Retina (tissue), 1 donor: ENCODE results near the gene ADAMTSL4.

ENCODE experiments used
- DNase-seq: peaks from one replicate; pipeline ENCODE4 v3.0.0-alpha.2; 2016

Gene ADAMTSL4

GRCh38 chr1:150548632-150549495 lies at the start of gene ADAMTSL4:
Gene ADAMTSL4, plus strand, starts transcription at chr1:150549408. Its CDS starts 2,881 bp downstream, at chr1:150552289.
- DNase-seq, result peak; percentile 90

- no peak for DNase-seq
Observed at GRCh38 chr1:150505431-150505830, 43.8 kb upstream of the ADAMTSL4 start.

- no peak for DNase-seq
Observed at GRCh38 chr1:150507912-150508864, 41.0 kb upstream of the ADAMTSL4 start, which contains the start of gene ECM1. Gene ECM1, plus strand, starts transcription at chr1:150508109. Its CDS starts 101 bp downstream, at chr1:150508210.

DNA sequence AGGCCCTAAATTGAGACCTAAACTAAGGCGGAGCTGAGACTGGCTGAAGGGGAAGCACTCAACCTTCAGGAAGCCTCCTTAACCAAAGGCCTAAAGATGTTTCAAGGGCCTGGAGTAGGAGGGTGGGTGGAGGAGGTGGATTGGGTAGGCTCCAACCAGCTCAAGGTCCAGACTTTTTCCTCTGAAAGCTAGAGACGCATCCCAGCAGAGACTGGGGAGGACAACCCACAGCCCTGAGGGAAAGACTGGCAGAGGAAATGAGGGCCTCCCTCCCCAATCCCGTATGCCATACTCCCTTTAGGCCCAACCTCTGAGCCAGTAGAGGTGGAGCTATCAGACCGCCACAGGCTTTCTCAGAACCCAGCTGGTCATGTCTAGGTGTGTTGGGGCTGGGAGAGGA lies 40.2 kb upstream of the ADAMTSL4 start:
- no peak for DNase-seq

DNA sequence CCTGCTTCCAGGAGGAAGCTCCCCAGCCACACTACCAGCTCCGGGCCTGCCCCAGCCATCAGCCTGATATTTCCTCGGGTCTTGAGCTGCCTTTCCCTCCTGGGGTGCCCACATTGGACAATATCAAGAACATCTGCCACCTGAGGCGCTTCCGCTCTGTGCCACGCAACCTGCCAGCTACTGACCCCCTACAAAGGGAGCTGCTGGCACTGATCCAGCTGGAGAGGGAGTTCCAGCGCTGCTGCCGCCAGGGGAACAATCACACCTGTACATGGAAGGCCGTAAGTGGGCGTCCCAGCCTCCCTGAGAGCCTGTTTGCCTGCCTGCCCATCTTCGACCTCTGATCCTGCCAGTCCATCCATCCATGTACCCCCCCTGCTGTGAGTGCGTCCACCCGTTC lies 37.7 kb upstream of the ADAMTSL4 start:
- DNase-seq, result no peak

GRCh38 chr1:150511985-150512660 lies 37.1 kb upstream of the ADAMTSL4 start:
- no peak for DNase-seq

DNA sequence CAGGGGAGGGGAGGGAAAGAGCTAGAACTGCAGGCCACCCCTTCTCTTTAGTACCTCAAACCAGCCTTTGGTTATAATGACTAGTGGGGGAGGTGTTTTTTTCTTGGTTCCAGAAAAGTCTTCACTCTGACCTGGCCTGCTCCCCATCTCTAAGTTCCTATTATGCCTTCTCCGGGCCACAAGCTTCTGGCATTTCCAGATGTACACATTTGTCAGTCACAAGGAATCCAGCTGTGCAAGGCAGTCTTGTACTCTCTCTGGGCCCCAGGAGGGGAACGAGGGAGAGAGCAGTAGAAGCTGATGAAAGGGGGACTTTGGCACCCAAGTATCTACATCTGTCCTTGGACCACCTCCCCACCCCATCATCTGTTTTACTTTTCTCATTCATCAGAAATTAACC lies 36.4 kb upstream of the ADAMTSL4 start:
- DNase-seq, result no peak

GRCh38 chr1:150513351-150513791 lies 35.8 kb upstream of the ADAMTSL4 start:
- no peak for DNase-seq

- DNase-seq, result no peak
Observed at GRCh38 chr1:150514260-150514659, 34.9 kb upstream of the ADAMTSL4 start.

GRCh38 chr1:150514913-150515327 lies 34.3 kb upstream of the ADAMTSL4 start:
- DNase-seq, result no peak

DNA sequence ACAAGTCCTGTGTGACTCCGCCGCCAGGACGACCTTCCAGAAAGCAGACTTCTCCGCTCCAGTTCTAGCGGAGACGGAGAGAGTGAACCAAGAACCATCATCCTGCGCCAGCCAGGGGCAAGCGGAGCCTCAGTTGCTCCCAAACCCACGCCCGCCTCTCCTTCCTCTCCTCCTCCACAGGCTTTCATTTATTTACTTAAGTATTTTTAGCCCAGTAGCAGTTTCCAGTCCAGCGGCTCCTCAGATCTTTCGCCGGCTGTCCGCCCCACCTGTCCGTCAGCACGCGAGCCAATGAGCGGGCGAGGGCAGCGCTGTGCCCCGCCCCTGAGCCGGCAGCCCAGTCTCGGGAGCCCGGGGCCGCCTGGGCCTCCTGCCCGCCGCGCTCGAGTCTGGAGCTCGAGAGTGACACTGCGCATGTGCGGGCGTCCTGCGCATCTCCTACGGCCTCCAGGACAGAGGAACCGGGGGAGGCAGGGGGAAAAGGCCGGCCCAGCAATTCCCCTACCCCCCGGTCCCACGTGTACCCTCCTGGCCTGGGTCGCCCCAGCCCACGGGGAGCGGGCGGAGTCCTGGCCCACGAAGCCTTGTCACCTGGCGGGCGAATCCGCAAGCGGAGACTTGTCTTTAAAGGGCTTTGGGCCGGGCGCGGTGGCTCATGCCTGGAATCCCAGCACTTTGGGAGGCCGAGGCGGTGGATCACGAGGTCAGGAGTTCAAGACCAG lies 33.7 kb upstream of the ADAMTSL4 start, which contains the start of gene FALEC:
Gene FALEC, plus strand, starts transcription at position 425 of the 722 bp plus-strand sequence.
- peak; percentile 98 for DNase-seq

- DNase-seq, result peak; percentile 65
Observed at GRCh38 chr1:150516050-150516591, 33.1 kb upstream of the ADAMTSL4 start.

GRCh38 chr1:150516616-150517015 lies 32.6 kb upstream of the ADAMTSL4 start:
- no peak for DNase-seq

DNA sequence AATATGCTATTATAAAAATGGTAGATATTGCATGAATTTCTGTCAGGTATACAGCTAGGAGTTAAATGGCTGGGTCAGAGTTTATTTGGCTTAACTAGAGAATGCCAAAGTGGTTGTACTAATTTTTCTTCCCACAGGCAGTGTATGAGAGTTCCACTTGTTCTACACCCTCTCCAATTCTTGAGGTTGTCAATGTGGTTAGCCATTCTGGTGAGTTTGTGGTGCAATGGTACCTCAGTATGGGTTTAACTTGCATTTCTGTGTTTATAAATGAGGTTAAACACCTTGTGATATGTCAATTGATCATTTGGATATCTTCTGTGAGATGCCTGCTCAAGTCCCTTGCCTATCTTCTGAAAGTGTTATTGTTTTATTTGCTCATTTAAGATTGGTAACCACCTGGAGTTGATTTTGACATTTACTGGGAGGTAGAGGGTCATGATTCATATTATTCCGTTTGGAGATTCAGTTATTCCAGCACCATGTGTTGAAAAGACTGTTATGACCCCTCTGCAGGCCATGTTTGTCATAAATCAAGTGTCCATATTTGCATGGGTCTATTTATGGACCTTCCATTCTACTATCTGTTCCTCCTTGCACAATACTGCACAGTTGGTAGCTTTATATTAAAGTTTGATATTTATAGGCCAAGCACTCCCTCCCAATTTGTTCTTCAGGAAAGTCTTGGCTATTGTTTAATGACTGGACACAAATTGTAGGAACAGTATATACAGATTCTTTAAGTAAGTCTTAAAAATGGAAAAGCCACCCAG lies 27.8 kb upstream of the ADAMTSL4 start:
- DNase-seq, result no peak

- no peak for DNase-seq
Observed at GRCh38 chr1:150525348-150525747, 23.9 kb upstream of the ADAMTSL4 start.

DNA sequence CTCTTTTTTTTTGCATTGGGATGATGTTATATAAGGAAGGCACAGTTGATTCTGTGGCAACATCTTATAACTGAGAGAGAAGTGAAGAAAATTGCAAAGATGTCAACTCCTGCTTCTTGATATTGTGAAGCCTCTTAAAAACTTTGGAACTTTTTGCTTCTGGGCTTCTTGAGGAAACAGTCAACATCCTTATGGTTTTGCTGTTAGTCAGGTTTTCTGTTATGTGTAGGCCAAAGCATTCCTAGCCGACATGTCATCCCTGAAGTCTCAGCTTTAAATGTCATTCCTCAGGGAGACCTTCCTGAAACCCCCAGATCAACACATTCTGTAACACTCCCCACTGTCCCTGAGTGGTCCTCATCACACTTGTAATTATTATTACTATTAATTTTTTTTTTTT lies 21.0 kb upstream of the ADAMTSL4 start:
- DNase-seq, result no peak

DNA sequence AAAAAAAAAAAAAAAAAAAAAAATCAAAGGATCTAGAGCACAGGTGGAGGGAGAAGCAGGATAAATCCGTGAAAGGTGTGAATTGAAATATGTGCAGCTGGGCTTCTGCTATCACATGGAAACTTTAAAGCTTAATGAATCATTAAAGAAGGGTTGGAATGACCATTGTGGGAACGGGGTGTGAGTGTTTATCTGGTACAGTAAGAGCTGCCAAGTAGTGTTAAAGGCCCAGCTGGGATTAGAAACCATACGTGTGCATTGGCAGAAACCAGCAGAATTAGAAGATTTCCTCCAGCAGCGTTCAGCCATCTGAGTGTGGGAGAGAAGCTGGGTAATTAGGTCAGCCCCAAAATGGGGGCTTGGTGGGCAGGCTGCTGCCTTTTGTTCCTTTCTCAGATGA lies 20.2 kb upstream of the ADAMTSL4 start:
- DNase-seq, result no peak

GRCh38 chr1:150530491-150531159 lies 18.6 kb upstream of the ADAMTSL4 start:
- DNase-seq, result no peak

- DNase-seq, result no peak
Observed at GRCh38 chr1:150532860-150533259, 16.3 kb upstream of the ADAMTSL4 start.

GRCh38 chr1:150534002-150534401 lies 15.2 kb upstream of the ADAMTSL4 start:
- DNase-seq, result no peak
